Activated naive CD4-positive, alpha-beta T cell treated with anti-CD3 and anti-CD28 coated beads, Interleukin-2, amount 10 ng/mL, durations not matched to agents 7 days and 5 days (primary cell): Measurements from ENCODE around the gene RSAD2.

Experiments
- CTCF ChIA-PET: fragments of 350-600 bp; sonication (Branson Sonifier 250); formaldehyde crosslinking; loops from one replicate; lab custom pipeline; 2021; ENCODE audit warnings: antibody characterized with exemption; lab: Charles Lee
- DNase-seq: peaks from one replicate; pipeline ENCODE4 v3.0.0-alpha.2; 2020
- H3K27ac Mint-ChIP-seq: one replicate; pipeline ENCODE4 v1.8.0; 2021; ENCODE audit warnings: mild to moderate bottlenecking, moderate library complexity, mixed read lengths
- H3K27me3 Mint-ChIP-seq: one replicate; pipeline ENCODE4 v1.8.0; 2021; ENCODE audit warnings: mild to moderate bottlenecking, mixed read lengths
- H3K36me3 Mint-ChIP-seq: one replicate; pipeline ENCODE4 v1.8.0; 2021; ENCODE audit warnings: mixed read lengths
- H3K4me1 Mint-ChIP-seq: one replicate; pipeline ENCODE4 v1.8.0; 2021; ENCODE audit warnings: mixed read lengths
- H3K4me3 Mint-ChIP-seq: one replicate; pipeline ENCODE4 v1.8.0; 2021; ENCODE audit warnings: mild to moderate bottlenecking, moderate library complexity, mixed read lengths
- H3K9me3 Mint-ChIP-seq: one replicate; pipeline ENCODE4 v1.8.0; 2021; ENCODE audit warnings: mixed read lengths

RSAD2 gene

DNA sequence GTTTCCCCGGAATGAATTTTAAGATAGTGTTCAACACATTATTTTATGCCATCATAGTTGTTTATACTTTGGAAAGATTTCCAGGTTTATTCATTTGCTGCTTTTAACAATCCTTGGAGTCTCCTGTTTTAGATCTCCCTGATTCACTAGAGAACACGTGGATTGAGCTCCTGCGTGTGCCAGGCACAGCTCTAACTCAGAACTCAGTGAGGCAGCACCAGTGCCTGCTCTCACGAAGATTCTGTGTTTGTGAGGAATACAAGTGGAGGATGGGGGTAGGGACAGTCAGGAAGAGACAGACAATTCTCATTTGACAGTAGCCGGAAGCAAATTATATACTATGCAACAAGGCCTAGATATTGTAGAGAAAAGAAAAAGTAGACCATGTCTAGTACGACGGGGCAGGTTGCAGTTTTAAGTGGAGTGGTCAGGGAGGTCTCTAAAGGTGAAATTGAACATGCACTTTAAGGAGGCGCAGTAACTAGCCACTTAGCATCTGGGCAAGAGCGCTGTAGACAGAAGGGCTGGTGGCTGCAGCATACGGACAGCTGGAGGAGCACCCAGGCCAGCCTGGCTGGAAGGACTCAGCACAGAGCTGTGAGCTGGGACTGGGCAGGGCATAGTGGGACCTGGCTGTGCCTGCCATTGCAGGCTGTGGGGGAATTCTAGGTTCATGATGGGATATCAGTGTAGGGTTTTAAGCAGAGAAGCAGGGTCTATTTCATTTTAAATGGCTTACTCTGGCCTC lies 63.9 kb downstream of the RSAD2 start:
- H3K36me3 Mint-ChIP-seq, result peaks cover 49% of the 10 kb centered on the region
- H3K27ac Mint-ChIP-seq, result no peak overlapping the region
- DNase-seq, result no peak
- no peak overlapping the region for H3K4me3 Mint-ChIP-seq
- H3K9me3 Mint-ChIP-seq, result no peaks in the 10 kb centered on the region
- H3K27me3 Mint-ChIP-seq, result no peaks in the 10 kb centered on the region
- H3K4me1 Mint-ChIP-seq, result peaks cover 39% of the 10 kb centered on the region
- CTCF ChIA-PET, result no interaction called here

DNA sequence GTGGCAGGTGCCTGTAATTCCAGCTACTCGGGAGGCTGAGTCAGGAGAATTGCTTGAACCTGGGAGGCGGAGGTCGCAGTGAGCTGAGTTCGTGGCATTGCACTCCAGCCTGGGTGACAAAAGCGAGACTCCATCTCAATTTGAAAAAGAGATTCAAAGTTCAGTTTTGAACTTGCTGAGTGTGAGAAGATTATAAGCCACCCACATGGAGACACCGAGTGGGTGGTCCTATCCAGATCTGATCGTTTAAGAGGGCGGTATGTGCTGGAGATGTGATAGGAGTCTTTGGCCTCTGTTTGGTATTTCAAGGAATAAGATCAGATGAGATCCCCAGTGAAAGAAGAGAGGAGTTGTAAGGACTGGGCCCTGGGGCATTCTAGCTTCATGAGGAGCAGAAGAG lies 65.3 kb downstream of the RSAD2 start:
- no peaks in the 10 kb centered on the region for H3K9me3 Mint-ChIP-seq
- no peak overlapping the region for H3K4me3 Mint-ChIP-seq
- CTCF ChIA-PET, result no interaction called here
- H3K27ac Mint-ChIP-seq, result no peak overlapping the region
- no peak for DNase-seq
- H3K4me1 Mint-ChIP-seq, result peaks cover 32% of the 10 kb centered on the region
- H3K36me3 Mint-ChIP-seq, result peaks cover 51% of the 10 kb centered on the region
- H3K27me3 Mint-ChIP-seq, result no peaks in the 10 kb centered on the region

DNA sequence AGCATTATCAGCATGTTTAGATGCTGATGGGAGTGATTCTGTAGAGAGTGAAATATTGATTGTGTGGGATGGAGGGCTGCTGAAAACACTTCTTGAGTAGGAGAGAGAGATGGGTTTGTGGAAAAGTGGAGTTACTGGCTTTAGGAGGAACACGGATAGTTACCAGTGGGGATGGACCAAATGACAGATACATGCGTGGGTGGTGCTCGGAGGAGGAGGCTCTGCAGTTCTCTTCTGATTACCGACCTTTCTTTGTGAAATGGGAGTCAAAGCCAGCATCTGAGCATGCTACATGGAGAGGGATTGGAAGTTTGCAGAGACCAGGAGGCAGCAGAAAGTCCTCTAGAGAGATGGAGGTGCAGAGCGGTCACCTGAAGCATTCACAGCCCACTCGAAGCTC lies 65.9 kb downstream of the RSAD2 start:
- Mint-ChIP-seq H3K27ac (peak overlapping the region; percentile 0), H3K27me3 (no peaks in the 10 kb centered on the region), H3K9me3 (no peaks in the 10 kb centered on the region), H3K4me3 (no peak overlapping the region), H3K4me1 (peaks cover 33% of the 10 kb centered on the region), H3K36me3 (peaks cover 58% of the 10 kb centered on the region)
- CTCF ChIA-PET, result no interaction called here
- no peak for DNase-seq

DNA sequence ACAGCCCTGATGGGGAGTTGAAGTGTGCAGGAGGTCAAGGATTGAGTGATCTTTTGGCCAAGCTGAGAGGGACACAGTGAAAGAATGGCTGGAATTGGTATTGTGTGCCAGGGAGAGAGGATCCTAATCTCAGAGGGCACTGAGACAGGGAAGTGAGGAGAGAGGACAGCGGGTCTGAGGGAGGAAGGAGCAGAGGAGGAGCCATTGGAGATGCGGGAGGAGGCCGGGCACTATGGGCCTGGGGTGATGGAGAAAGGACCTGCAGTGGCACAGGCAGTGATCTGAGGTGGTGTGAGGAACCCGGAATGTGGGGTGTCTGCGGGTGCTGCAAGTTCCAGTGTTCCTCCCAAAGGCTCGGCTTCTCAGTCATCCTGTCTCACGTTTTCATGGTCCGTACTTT lies 66.4 kb downstream of the RSAD2 start:
- H3K9me3 Mint-ChIP-seq, result no peaks in the 10 kb centered on the region
- H3K36me3 Mint-ChIP-seq, result peaks cover 59% of the 10 kb centered on the region
- H3K4me1 Mint-ChIP-seq, result peaks cover 33% of the 10 kb centered on the region
- H3K27me3 Mint-ChIP-seq, result no peaks in the 10 kb centered on the region
- CTCF ChIA-PET, result no interaction called here
- H3K27ac Mint-ChIP-seq, result no peak overlapping the region
- H3K4me3 Mint-ChIP-seq, result no peak overlapping the region
- no peak for DNase-seq

DNA sequence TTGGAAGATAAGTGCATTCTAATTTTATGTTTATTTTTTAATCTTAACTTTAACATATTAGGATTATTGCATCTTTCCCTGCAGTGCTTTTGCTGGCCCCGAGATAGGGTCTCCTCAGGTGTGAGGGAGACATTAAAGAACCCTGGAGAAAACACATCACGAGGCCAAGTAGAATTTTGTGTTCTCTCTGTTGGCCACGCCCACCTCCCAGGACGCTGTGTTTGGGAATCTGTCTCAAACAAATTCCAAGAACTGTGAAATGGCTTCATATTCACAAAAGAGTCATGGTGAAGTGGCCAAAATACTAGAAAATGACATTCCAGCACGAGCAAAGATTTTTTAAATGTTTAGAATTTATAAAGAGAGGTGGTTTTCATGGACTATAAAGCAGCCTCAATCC lies 67.0 kb downstream of the RSAD2 start:
- H3K27me3 Mint-ChIP-seq, result no peaks in the 10 kb centered on the region
- no peak overlapping the region for H3K4me3 Mint-ChIP-seq
- H3K9me3 Mint-ChIP-seq, result no peaks in the 10 kb centered on the region
- CTCF ChIA-PET, result no interaction called here
- H3K36me3 Mint-ChIP-seq, result peaks cover 62% of the 10 kb centered on the region
- H3K4me1 Mint-ChIP-seq, result peaks cover 33% of the 10 kb centered on the region
- DNase-seq, result no peak
- H3K27ac Mint-ChIP-seq, result no peak overlapping the region

GRCh38 chr2:6945087-6945813 lies 67.7 kb downstream of the RSAD2 start:
- DNase-seq, result no peak
- Mint-ChIP-seq H3K27me3 (no peaks in the 10 kb centered on the region), H3K9me3 (no peaks in the 10 kb centered on the region), H3K36me3 (peaks cover 66% of the 10 kb centered on the region), H3K4me1 (peaks cover 37% of the 10 kb centered on the region), H3K4me3 (no peak overlapping the region), H3K27ac (no peak overlapping the region)
- CTCF ChIA-PET, result no interaction called here

- peaks cover 42% of the 10 kb centered on the region for H3K4me1 Mint-ChIP-seq
- no peak for DNase-seq
- no peak overlapping the region for H3K4me3 Mint-ChIP-seq
- no peaks in the 10 kb centered on the region for H3K27me3 Mint-ChIP-seq
- peaks cover 69% of the 10 kb centered on the region for H3K36me3 Mint-ChIP-seq
- no peak overlapping the region for H3K27ac Mint-ChIP-seq
- CTCF ChIA-PET, result no interaction called here
- no peaks in the 10 kb centered on the region for H3K9me3 Mint-ChIP-seq
These were observed 68.2 kb downstream of the RSAD2 start for GRCh38 chr2:6945821-6946220.

DNA sequence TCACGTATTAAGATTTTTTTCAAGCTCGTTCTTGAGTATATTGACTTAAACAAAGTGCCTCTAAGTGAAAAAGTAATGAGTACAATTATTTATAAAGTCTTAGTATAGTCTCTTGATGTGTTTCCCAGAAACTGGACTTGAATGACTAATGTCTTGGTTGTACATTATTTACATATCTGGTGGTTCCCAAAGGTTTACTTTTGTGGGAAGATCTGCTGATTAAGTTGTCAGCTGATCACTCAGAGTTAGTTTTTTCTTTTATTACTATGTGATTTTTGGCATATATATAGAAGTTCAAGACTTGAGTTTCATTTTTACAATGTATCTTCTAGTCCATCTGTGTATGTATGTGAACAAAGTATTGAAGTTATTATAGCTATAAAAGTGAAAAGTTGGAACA lies 69.1 kb downstream of the RSAD2 start:
- no peak for DNase-seq
- H3K4me3 Mint-ChIP-seq, result no peak overlapping the region
- CTCF ChIA-PET, result interaction anchor here (0.6 to 0.7 kb wide), 2 partner anchors 11 to 24 kb away, joined by 3 read pairs; no protein-coding TSS in a partner anchor
- H3K36me3 Mint-ChIP-seq, result peaks cover 60% of the 10 kb centered on the region
- H3K4me1 Mint-ChIP-seq, result peaks cover 42% of the 10 kb centered on the region
- no peaks in the 10 kb centered on the region for H3K9me3 Mint-ChIP-seq
- no peaks in the 10 kb centered on the region for H3K27me3 Mint-ChIP-seq
- H3K27ac Mint-ChIP-seq, result no peak overlapping the region
